GM12873 (cell line): ENCODE data around the gene EGR4.

ENCODE experiments used
- TF ChIP-seq, protein P1 (sequence below): IDR thresholded peaks from 2 replicates; pipeline ENCODE4 v1.5.1; 2012; ENCODE audit warnings: low read depth, mild to moderate bottlenecking, moderate library complexity, low read length, control low read depth; ENCODE audit not compliant: insufficient read depth; ENCODE audit errors: missing control alignments

Gene EGR4

DNA sequence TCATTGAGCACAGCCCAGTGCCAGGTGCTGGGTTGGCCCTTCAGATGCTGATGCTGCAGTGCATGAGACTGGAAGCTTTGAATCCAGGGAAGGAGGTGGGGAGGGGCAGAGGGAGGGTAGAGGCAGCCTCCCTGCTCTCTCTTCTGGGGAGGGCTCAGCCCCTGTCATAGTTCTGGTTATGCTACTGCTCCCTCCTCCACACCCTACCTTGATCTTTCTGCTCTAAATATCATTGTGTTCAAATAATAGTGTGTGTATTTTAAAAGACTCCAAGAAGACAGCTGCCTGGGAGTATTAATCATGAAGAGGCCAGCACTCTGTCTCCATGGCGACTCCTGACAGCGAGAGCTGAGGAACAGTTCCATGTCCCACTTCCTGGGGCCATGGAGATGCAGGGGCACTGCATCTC lies 3.8 kb upstream of the EGR4 start:
- TF ChIP-seq, protein P1, sequence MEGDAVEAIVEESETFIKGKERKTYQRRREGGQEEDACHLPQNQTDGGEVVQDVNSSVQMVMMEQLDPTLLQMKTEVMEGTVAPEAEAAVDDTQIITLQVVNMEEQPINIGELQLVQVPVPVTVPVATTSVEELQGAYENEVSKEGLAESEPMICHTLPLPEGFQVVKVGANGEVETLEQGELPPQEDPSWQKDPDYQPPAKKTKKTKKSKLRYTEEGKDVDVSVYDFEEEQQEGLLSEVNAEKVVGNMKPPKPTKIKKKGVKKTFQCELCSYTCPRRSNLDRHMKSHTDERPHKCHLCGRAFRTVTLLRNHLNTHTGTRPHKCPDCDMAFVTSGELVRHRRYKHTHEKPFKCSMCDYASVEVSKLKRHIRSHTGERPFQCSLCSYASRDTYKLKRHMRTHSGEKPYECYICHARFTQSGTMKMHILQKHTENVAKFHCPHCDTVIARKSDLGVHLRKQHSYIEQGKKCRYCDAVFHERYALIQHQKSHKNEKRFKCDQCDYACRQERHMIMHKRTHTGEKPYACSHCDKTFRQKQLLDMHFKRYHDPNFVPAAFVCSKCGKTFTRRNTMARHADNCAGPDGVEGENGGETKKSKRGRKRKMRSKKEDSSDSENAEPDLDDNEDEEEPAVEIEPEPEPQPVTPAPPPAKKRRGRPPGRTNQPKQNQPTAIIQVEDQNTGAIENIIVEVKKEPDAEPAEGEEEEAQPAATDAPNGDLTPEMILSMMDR = no peak

DNA sequence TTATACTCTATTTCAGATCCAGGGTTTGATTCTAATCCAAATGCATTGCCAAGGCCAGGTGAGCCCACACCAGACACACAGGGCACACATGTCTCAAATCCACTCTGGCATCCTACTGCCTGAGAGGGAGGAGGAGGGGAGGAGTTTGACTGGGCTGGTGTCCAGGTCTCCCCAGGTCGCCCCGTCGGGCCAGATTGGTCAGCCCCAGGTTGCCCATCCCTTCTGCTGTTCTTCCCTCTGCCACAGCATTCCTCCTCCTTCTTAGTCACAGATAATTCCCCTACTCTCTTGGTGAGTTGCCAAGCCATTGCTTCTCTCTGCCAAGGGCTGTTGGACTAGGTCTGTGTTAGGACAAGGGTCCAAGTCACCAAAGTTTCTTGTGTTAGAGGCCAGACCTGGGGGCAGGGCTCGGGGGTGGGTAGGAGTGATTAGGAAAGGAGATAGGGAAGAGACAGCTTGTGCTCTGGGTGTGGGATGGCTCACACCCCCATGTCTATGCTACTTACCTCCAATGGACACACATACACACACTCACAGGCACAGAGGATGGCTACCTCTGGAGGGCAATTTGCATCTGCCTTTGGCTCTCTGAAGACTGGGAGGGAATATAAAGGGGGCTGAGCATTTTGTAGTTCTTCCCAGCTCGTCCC lies 2.5 kb upstream of the EGR4 start:
- TF ChIP-seq, protein P1 = no peak

DNA sequence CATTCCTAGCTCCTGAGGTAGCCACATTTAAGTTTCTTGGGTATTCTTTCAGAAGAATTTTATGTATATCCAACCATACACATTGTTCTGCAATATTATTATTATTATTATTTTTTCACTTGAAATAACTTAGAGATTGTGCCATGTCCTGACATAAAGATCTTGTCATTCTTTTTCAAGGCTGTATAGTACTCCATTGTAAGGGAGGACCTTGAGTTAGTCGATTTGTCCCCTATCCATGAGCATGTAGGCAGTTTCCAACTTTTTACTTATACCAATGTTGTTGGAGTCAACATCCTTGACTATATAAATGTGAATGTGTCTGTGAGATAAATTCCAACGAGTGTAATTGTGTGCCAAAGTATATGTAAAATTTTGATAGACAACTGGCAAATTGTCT lies 891 bp upstream of the EGR4 start:
- TF ChIP-seq, protein P1 = no peak

DNA sequence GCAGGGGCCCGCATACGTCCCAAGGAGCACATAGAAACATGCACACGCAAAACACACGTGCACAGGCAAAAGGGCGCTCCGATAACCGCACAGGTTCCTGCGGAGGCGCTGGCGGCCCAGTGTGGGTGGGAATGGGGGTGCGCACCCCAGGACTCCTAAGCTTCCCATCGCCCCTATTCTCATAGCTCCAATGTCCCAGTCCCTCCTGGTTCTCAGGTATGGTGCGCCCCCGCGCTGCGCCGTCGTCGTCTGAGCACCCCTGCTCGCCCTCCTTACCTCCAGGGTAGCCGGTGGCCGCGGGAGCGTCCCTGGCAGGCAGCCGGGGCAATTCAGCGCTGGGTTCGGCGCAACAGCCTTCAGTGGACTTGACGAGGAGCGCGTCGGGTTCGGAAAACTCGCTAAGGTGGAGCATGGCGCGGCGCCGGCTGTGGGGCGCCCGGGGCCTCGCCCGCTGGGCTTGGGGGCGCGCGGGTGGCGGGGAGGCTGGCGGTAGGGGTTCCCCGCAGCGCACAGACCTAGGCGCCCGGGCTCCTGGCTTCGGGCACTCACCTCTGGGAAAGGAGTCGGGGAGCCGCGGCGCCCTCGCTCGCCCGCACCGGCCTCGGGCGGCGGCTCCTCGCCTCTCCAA lies 328 bp downstream of the EGR4 start:
- TF ChIP-seq, protein P1 = no peak

DNA sequence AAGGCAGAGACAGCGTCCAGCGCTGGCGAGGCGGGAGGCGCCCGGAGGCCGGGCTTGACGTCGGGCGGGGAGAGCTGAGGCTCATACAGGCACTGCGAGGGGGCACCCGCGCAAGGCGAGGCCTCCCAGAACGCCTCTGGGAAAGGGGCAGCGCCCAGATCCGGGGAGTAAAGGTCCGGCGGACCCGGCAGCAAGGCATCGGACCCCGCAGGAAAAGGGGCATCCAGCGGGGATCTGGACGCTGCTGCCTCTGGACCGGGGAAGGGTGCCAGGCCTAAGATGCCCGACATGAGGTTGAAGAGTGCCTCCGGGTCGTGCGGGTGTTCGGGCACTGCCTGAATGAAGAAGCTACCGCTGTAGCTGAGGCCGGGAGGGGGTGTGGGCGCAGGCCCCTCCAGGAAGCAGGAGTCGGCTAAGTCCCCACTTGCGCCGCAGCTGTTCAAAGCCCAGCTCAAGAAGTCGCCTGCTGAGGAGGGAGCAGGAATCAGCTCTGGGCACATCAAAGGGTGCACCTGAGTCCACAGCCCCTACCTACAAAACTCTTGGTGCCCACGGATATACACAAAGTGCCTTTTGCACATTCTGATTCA lies 937 bp downstream of the EGR4 start:
- TF ChIP-seq, protein P1 = no peak

DNA sequence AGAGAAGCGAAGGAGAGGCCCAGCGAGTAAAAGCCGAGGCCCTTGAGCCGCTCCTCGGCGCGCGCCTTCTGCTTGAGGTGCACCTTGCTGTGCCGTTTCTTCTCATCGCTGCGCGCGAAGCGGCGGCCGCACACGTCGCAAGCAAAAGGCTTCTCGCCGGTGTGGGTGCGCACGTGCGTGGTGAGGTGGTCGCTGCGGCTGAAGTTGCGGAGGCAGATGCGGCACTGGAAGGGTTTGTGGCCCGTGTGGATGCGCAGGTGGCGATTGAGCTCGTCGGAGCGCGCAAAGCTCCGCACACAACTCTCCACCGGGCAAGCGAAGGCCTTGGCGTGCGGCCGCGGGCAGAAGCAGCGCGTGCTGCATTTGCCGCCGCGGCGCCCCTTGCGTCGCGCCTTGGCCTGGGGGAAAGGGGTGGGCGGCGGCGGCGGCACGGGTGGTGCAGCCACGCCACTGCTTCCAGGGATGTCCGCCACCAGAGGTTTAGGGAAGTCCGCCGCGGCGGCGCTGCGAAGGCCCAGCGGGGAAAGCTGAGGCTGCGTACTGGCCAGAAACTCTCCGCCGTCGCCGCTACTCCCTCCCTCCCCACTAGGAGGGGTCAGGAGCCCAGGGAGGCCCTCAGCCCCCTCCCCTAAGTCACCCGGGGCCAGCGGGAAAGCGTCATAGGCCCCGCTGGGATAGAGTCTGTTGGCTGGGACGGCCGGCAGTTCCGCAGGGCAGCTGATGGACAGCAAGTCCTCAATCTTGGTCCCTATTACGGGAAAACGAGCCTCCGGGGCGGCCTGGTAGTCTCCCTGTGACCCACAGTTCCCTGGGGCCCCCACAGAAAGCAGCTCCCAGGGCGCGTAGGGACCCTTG lies 1.7 kb downstream of the EGR4 start:
- TF ChIP-seq, protein P1 = peak; percentile 16

DNA sequence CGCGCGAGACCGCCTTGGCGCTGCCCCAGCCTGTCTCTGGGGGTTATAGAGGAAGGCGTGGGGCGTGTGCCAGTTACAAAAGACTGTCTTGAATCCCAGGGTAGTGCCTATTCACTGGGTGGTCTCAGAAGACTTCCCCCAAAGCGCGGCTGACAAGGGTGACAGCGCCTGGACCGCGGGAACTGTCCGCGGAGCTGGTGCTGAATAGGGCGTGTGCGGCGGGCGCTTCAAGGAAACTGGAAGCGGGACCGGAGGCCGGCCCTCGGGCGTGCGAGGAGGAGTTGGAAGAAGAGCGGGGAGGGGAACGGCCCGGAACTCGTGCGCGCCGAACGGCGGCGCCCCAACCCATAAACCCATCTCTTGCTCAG lies 2.3 kb downstream of the EGR4 start:
- TF ChIP-seq, protein P1 = no peak
